22Rv1 (cell line): Measurements from ENCODE around the gene DCTD.

Experiments
- ZFX ChIP-seq: fragments of 450-650 bp; IDR thresholded peaks from 2 replicates; pipeline ENCODE4 v1.6.1; 2017; ENCODE audit warnings: antibody characterized with exemption, borderline replicate concordance
- TF ChIP-seq, protein P1 (sequence below): fragments of 450-650 bp; IDR thresholded peaks from 2 replicates; pipeline ENCODE4 v1.5.1; 2017; ENCODE audit warnings: mild to moderate bottlenecking

DNA sequence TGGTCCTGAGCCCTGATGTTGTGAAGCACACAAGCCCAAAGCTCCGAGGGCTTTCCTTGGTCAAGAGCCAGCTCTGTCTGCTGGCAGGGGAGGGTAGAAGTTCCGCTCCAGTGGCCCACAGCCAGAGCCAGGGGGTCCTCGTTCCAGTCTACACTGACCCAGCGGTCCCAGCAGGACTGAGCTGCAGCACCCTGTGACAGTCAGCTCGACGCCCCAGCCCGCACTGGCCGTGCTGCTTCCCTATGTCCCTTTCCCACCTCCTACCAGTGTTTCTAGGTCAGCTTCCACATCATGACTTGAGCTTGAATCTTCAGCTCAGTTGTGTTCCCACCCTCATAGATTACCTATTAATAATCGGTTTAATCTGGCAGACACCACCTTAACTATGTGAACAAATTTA is 22.5 kb upstream of the DCTD start:
- TF ChIP-seq, protein P1, sequence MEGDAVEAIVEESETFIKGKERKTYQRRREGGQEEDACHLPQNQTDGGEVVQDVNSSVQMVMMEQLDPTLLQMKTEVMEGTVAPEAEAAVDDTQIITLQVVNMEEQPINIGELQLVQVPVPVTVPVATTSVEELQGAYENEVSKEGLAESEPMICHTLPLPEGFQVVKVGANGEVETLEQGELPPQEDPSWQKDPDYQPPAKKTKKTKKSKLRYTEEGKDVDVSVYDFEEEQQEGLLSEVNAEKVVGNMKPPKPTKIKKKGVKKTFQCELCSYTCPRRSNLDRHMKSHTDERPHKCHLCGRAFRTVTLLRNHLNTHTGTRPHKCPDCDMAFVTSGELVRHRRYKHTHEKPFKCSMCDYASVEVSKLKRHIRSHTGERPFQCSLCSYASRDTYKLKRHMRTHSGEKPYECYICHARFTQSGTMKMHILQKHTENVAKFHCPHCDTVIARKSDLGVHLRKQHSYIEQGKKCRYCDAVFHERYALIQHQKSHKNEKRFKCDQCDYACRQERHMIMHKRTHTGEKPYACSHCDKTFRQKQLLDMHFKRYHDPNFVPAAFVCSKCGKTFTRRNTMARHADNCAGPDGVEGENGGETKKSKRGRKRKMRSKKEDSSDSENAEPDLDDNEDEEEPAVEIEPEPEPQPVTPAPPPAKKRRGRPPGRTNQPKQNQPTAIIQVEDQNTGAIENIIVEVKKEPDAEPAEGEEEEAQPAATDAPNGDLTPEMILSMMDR: no peak
- no peak for TF ChIP-seq ZFX
